HEK293 (cell line): Measurements from ENCODE around the gene TMEM208.
A peak's percentile ranks its signal among the peaks of the same experiment; 100 is the strongest.

Experiments used
- GLIS2 ChIP-seq: fragments of 450-650 bp; formaldehyde crosslinking; IDR thresholded peaks from 2 replicates; pipeline ENCODE4 v1.5.1; 2016; ENCODE audit warnings: missing biosample characterization, missing genetic modification characterization
- OSR2 ChIP-seq: fragments of 450-650 bp; formaldehyde crosslinking; IDR thresholded peaks from 2 replicates; pipeline ENCODE4 v1.5.1; 2016; ENCODE audit warnings: missing biosample characterization, missing genetic modification characterization
- PATZ1 ChIP-seq: fragments of 450-650 bp; formaldehyde crosslinking; IDR thresholded peaks from 2 replicates; pipeline ENCODE4 v1.5.1; 2016; ENCODE audit warnings: missing biosample characterization, missing genetic modification characterization
- SP2 ChIP-seq: fragments of 450-650 bp; formaldehyde crosslinking; IDR thresholded peaks from 2 replicates; pipeline ENCODE4 v1.5.1; 2016; ENCODE audit warnings: missing biosample characterization, missing genetic modification characterization
- SP3 ChIP-seq: fragments of 450-650 bp; formaldehyde crosslinking; IDR thresholded peaks from 2 replicates; pipeline ENCODE4 v1.5.1; 2016; ENCODE audit warnings: missing biosample characterization, missing genetic modification characterization
- YY2 ChIP-seq: fragments of 450-650 bp; formaldehyde crosslinking; IDR thresholded peaks from 2 replicates; pipeline ENCODE4 v1.5.1; 2016; ENCODE audit warnings: missing biosample characterization, missing genetic modification characterization
- ZBTB26 ChIP-seq: fragments of 450-650 bp; formaldehyde crosslinking; optimal IDR thresholded peaks from 2 replicates; pipeline ENCODE3; 2016; ENCODE audit warnings: missing biosample characterization, mild to moderate bottlenecking, missing genetic modification characterization
- ZBTB6 ChIP-seq: fragments of 450-650 bp; formaldehyde crosslinking; IDR thresholded peaks from 2 replicates; pipeline ENCODE4 v1.5.1; 2017; ENCODE audit warnings: missing biosample characterization, missing genetic modification characterization
- ZNF138 ChIP-seq: fragments of 450-650 bp; formaldehyde crosslinking; IDR thresholded peaks from 2 replicates; pipeline ENCODE4 v1.5.1; 2016; ENCODE audit warnings: missing biosample characterization, missing genetic modification characterization, borderline replicate concordance
- ZNF169 ChIP-seq: fragments of 450-650 bp; formaldehyde crosslinking; IDR thresholded peaks from 2 replicates; pipeline ENCODE4 v1.5.1; 2016; ENCODE audit warnings: missing biosample characterization, missing genetic modification characterization
- ZNF221 ChIP-seq: fragments of 450-650 bp; formaldehyde crosslinking; IDR thresholded peaks from 2 replicates; pipeline ENCODE4 v1.5.1; 2017; ENCODE audit warnings: missing biosample characterization, missing genetic modification characterization, borderline replicate concordance
- ZNF302 ChIP-seq: fragments of 450-650 bp; formaldehyde crosslinking; IDR thresholded peaks from 2 replicates; pipeline ENCODE4 v1.5.1; 2016; ENCODE audit warnings: missing biosample characterization, missing genetic modification characterization, low read depth
- ZNF341 ChIP-seq: fragments of 450-650 bp; formaldehyde crosslinking; IDR thresholded peaks from 2 replicates; pipeline ENCODE4; 2016; ENCODE audit warnings: low read depth, missing biosample characterization, missing genetic modification characterization
- ZNF398 ChIP-seq: fragments of 450-650 bp; formaldehyde crosslinking; IDR thresholded peaks from 2 replicates; pipeline ENCODE4 v1.5.1; 2017; ENCODE audit warnings: missing biosample characterization, missing genetic modification characterization
- ZNF404 ChIP-seq: fragments of 450-650 bp; formaldehyde crosslinking; IDR thresholded peaks from 2 replicates; pipeline ENCODE4 v1.5.1; 2017; ENCODE audit warnings: missing biosample characterization, missing genetic modification characterization
- ZNF449 ChIP-seq: fragments of 450-650 bp; formaldehyde crosslinking; IDR thresholded peaks from 2 replicates; pipeline ENCODE4 v1.5.1; 2017; ENCODE audit warnings: missing biosample characterization, mild to moderate bottlenecking, missing genetic modification characterization, moderate library complexity
- ZNF513 ChIP-seq: fragments of 450-650 bp; IDR thresholded peaks from 2 replicates; pipeline ENCODE4 v1.5.1; 2018; ENCODE audit warnings: missing biosample characterization, missing genetic modification characterization
- ZNF530 ChIP-seq: fragments of 450-650 bp; formaldehyde crosslinking; IDR thresholded peaks from 2 replicates; pipeline ENCODE4 v1.5.1; 2016; ENCODE audit warnings: low read depth, missing biosample characterization, missing genetic modification characterization
- ZNF585B ChIP-seq: fragments of 450-650 bp; formaldehyde crosslinking; IDR thresholded peaks from 2 replicates; pipeline ENCODE4 v1.5.1; 2016; ENCODE audit warnings: missing biosample characterization, missing genetic modification characterization
- ZNF626 ChIP-seq: fragments of 450-650 bp; sonication (Bioruptor Pico); formaldehyde crosslinking; IDR thresholded peaks from 2 replicates; pipeline ENCODE4 v1.5.1; 2018; ENCODE audit warnings: missing biosample characterization, missing genetic modification characterization, inconsistent platforms
- ZNF76 ChIP-seq: fragments of 450-650 bp; formaldehyde crosslinking; IDR thresholded peaks from 2 replicates; pipeline ENCODE4; 2016; ENCODE audit warnings: low read depth, missing biosample characterization, missing genetic modification characterization, borderline replicate concordance

The TMEM208 gene

GRCh38 chr16:67177743-67178699 is 48.9 kb upstream of the TMEM208 start (continued):
- peak; percentile 90 for TF ChIP-seq ZBTB26 (tag by site-specific recombination)
- TF ChIP-seq ZNF398 (tag by site-specific recombination): 0 out of 2 replicates have a peak, but pooled peaks have one; percentile 12
- no peak for TF ChIP-seq ZNF585B (tag by site-specific recombination)
- TF ChIP-seq ZNF530: no peak
- peak; percentile 73 for TF ChIP-seq SP3 (tag by site-specific recombination)
- peak; percentile 34; the same call in 1 of the 2 replicates for TF ChIP-seq PATZ1 (tag by site-specific recombination)
- TF ChIP-seq ZBTB6 (tag by site-specific recombination): 0 out of 2 replicates have a peak, but pooled peaks have one; percentile 45
- 0 out of 2 replicates have a peak, but pooled peaks have one; percentile 29 for TF ChIP-seq GLIS2 (tag by site-specific recombination)
- peak; percentile 91 for TF ChIP-seq ZNF341 (tag by site-specific recombination)
- no peak for TF ChIP-seq OSR2 (tag by site-specific recombination)
- TF ChIP-seq ZNF626 (tag by site-specific recombination): no peak
- peak; percentile 29; the same call in 1 of the 2 replicates for TF ChIP-seq ZNF76 (tag by site-specific recombination)
- TF ChIP-seq SP2 (tag by site-specific recombination): peak; percentile 63
- no peak for TF ChIP-seq ZNF404 (tag by site-specific recombination)
- no peak for TF ChIP-seq ZNF169 (tag by site-specific recombination)
- no peak for TF ChIP-seq ZNF302 (tag by site-specific recombination)
- no peak for TF ChIP-seq ZNF138 (tag by site-specific recombination)
- peak; percentile 26; the same call in 1 of the 2 replicates for TF ChIP-seq YY2
- no peak for TF ChIP-seq ZNF221
- TF ChIP-seq ZNF449 (tag by site-specific recombination): peak; percentile 66
- TF ChIP-seq ZNF513 (tag by site-specific recombination): no peak
